ENCODE data around the gene CLDN14.

Gene CLDN14

GRCh38 chr21:36511484-36512220 is 31.7 kb upstream of the CLDN14 start:
- H3K4me1 ChIP-seq (ENCODE audit: control insufficient read depth, insufficient read depth, low read length): peaks cover 8% of the 10 kb centered on the region
- H3K36me3 ChIP-seq (ENCODE audit: control insufficient read depth, insufficient read depth, low read length): no peaks in the 10 kb centered on the region
- peaks cover 11% of the 10 kb centered on the region for H3K27me3 ChIP-seq (ENCODE audit: control insufficient read depth, insufficient read depth, low read length)
- H3K9me3 ChIP-seq (ENCODE audit: control insufficient read depth, low read length): no peaks in the 10 kb centered on the region
- no peak overlapping the region for H3K9ac ChIP-seq (ENCODE audit: low read length)
- H3K4me3 ChIP-seq (ENCODE audit: low read length): no peak overlapping the region

DNA sequence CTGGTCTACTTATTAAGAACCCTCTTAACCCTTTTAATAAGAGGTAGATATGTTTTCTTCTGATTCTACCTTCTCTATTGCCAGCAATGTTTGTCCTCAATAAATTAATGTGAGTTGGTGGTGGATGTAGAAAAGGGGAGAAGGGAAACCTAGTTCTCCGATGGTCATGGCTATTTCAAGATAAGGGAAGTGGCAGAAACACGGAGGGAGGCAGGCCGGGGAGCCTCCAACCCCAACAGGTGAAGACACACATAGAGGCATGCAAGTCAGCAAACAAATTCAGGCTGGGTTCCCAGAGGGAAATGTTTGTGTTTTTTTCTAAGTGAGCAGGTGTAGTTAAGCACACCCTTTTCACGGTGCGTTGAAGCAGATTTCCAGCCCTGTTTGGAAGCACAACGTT is 31.0 kb upstream of the CLDN14 start:
- H3K9ac ChIP-seq (ENCODE audit: low read length): no peak overlapping the region

GRCh38 chr21:36509973-36510664 is 30.2 kb upstream of the CLDN14 start:
- Histone ChIP-seq H3K4me1 (ENCODE audit: control insufficient read depth, insufficient read depth, low read length) (peaks cover 8% of the 10 kb centered on the region), H3K27me3 (ENCODE audit: control insufficient read depth, insufficient read depth, low read length) (peaks cover 11% of the 10 kb centered on the region), H3K36me3 (ENCODE audit: control insufficient read depth, insufficient read depth, low read length) (no peaks in the 10 kb centered on the region), H3K9ac (ENCODE audit: low read length) (no peak overlapping the region), H3K9me3 (ENCODE audit: control insufficient read depth, low read length) (no peaks in the 10 kb centered on the region), H3K4me3 (ENCODE audit: low read length) (no peak overlapping the region)

More for the DNA sequence above, 31.0 kb upstream of the CLDN14 start:
- H3K9me3 ChIP-seq (ENCODE audit: control insufficient read depth, low read length): no peaks in the 10 kb centered on the region
- no peak overlapping the region for H3K4me3 ChIP-seq (ENCODE audit: low read length)
- peaks cover 11% of the 10 kb centered on the region for H3K27me3 ChIP-seq (ENCODE audit: control insufficient read depth, insufficient read depth, low read length)
- H3K36me3 ChIP-seq (ENCODE audit: control insufficient read depth, insufficient read depth, low read length): no peaks in the 10 kb centered on the region
- peaks cover 8% of the 10 kb centered on the region for H3K4me1 ChIP-seq (ENCODE audit: control insufficient read depth, insufficient read depth, low read length)

DNA sequence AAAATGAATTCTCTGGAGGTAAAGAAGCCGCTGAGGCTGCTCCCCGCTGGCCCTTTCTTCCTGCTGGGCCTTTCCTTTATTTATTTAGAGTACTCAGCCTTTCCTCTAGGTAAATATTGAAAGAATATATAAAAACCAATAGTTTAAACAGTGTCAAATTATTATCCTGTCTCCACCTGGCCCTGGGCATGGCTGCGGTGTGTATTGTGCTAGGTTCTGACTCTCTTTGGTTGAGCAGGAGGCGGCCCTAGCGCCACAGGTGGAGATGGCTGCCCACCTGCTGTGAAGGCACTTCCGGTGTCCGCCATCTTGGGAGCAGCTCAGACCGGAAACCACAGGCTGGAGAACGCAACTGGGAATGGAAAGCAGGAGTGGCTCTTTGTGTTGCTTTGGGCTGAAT is 29.0 kb upstream of the CLDN14 start:
- H3K9ac ChIP-seq (ENCODE audit: low read length): no peak overlapping the region
- no peak overlapping the region for H3K4me3 ChIP-seq (ENCODE audit: low read length)
- H3K9me3 ChIP-seq (ENCODE audit: control insufficient read depth, low read length): no peaks in the 10 kb centered on the region
- peaks cover 8% of the 10 kb centered on the region for H3K4me1 ChIP-seq (ENCODE audit: control insufficient read depth, insufficient read depth, low read length)
- no peaks in the 10 kb centered on the region for H3K36me3 ChIP-seq (ENCODE audit: control insufficient read depth, insufficient read depth, low read length)
- H3K27me3 ChIP-seq (ENCODE audit: control insufficient read depth, insufficient read depth, low read length): peaks cover 7% of the 10 kb centered on the region

GRCh38 chr21:36507397-36508018 is 27.6 kb upstream of the CLDN14 start:
- Histone ChIP-seq H3K36me3 (ENCODE audit: control insufficient read depth, insufficient read depth, low read length) (no peaks in the 10 kb centered on the region), H3K9ac (ENCODE audit: low read length) (no peak overlapping the region), H3K9me3 (ENCODE audit: control insufficient read depth, low read length) (no peaks in the 10 kb centered on the region), H3K4me1 (ENCODE audit: control insufficient read depth, insufficient read depth, low read length) (peaks cover 8% of the 10 kb centered on the region), H3K27me3 (ENCODE audit: control insufficient read depth, insufficient read depth, low read length) (no peaks in the 10 kb centered on the region), H3K4me3 (ENCODE audit: low read length) (no peak overlapping the region)

DNA sequence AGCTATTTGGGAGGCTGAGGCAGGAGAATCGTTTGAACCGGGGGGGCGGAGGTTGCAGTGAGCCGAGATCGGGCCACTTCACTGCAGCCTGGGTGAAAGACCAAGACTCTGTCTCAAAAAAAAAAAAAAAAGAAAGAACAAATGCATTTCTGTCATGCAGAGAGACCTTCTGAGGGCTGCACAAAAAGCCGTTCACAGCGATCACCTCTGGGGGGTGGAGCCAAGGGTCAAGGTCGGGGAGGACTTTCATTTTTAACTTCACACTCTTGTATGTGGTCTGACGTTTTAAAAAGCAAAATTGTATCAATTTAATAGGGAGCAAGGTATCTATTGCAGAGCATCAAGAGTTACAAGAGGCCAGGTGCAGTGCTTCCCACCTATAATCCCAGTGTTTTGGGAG is 26.6 kb upstream of the CLDN14 start:
- Histone ChIP-seq H3K9me3 (ENCODE audit: control insufficient read depth, low read length) (no peaks in the 10 kb centered on the region), H3K36me3 (ENCODE audit: control insufficient read depth, insufficient read depth, low read length) (no peaks in the 10 kb centered on the region), H3K9ac (ENCODE audit: low read length) (no peak overlapping the region), H3K4me3 (ENCODE audit: low read length) (no peak overlapping the region), H3K4me1 (ENCODE audit: control insufficient read depth, insufficient read depth, low read length) (peaks cover 8% of the 10 kb centered on the region), H3K27me3 (ENCODE audit: control insufficient read depth, insufficient read depth, low read length) (no peaks in the 10 kb centered on the region)

GRCh38 chr21:36504067-36505058 is 24.4 kb upstream of the CLDN14 start:
- no peaks in the 10 kb centered on the region for H3K36me3 ChIP-seq (ENCODE audit: control insufficient read depth, insufficient read depth, low read length)
- no peak overlapping the region for H3K4me3 ChIP-seq (ENCODE audit: low read length)
- no peak overlapping the region for H3K9ac ChIP-seq (ENCODE audit: low read length)
- H3K9me3 ChIP-seq (ENCODE audit: control insufficient read depth, low read length): no peaks in the 10 kb centered on the region
- H3K27me3 ChIP-seq (ENCODE audit: control insufficient read depth, insufficient read depth, low read length): no peaks in the 10 kb centered on the region
- H3K4me1 ChIP-seq (ENCODE audit: control insufficient read depth, insufficient read depth, low read length): peaks cover 12% of the 10 kb centered on the region

GRCh38 chr21:36502365-36502764 is 22.4 kb upstream of the CLDN14 start:
- Histone ChIP-seq H3K4me1 (ENCODE audit: control insufficient read depth, insufficient read depth, low read length) (peaks cover 12% of the 10 kb centered on the region), H3K9me3 (ENCODE audit: control insufficient read depth, low read length) (no peaks in the 10 kb centered on the region), H3K36me3 (ENCODE audit: control insufficient read depth, insufficient read depth, low read length) (no peaks in the 10 kb centered on the region), H3K4me3 (ENCODE audit: low read length) (no peak overlapping the region), H3K27me3 (ENCODE audit: control insufficient read depth, insufficient read depth, low read length) (no peaks in the 10 kb centered on the region), H3K9ac (ENCODE audit: low read length) (no peak overlapping the region)

GRCh38 chr21:36501589-36501892 is 21.6 kb upstream of the CLDN14 start:
- Histone ChIP-seq H3K4me3 (ENCODE audit: low read length) (no peak overlapping the region), H3K36me3 (ENCODE audit: control insufficient read depth, insufficient read depth, low read length) (no peaks in the 10 kb centered on the region), H3K27me3 (ENCODE audit: control insufficient read depth, insufficient read depth, low read length) (no peaks in the 10 kb centered on the region), H3K9me3 (ENCODE audit: control insufficient read depth, low read length) (no peaks in the 10 kb centered on the region), H3K9ac (ENCODE audit: low read length) (no peak overlapping the region), H3K4me1 (ENCODE audit: control insufficient read depth, insufficient read depth, low read length) (peaks cover 12% of the 10 kb centered on the region)

GRCh38 chr21:36499578-36500471 is 19.9 kb upstream of the CLDN14 start:
- H3K36me3 ChIP-seq (ENCODE audit: control insufficient read depth, insufficient read depth, low read length): no peaks in the 10 kb centered on the region
- no peaks in the 10 kb centered on the region for H3K9me3 ChIP-seq (ENCODE audit: control insufficient read depth, low read length)
- H3K4me1 ChIP-seq (ENCODE audit: control insufficient read depth, insufficient read depth, low read length): peaks cover 12% of the 10 kb centered on the region
- H3K27me3 ChIP-seq (ENCODE audit: control insufficient read depth, insufficient read depth, low read length): no peaks in the 10 kb centered on the region
- H3K9ac ChIP-seq (ENCODE audit: low read length): no peak overlapping the region
- no peak overlapping the region for H3K4me3 ChIP-seq (ENCODE audit: low read length)

DNA sequence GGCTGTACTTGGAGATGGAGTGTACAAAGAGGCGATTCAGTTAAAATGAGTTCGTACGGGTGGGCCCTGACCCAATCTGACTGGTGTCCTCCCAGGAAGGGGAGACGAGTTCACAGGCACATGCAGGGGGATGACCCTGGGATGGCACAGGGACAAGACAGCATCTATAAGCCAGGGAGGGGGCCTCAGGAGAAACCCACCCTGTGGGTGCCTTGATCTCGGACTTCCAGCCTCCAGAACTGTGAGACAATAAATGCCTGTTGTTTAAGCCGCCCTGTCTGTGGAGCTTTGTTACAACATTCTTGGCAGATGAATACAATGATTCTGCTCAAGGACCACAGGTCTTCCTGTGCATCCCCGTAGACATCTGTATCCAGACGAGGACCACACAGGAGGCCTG is 14.6 kb upstream of the CLDN14 start:
- no peaks in the 10 kb centered on the region for H3K27me3 ChIP-seq (ENCODE audit: control insufficient read depth, insufficient read depth, low read length)
- no peak overlapping the region for H3K4me3 ChIP-seq (ENCODE audit: low read length)
- H3K36me3 ChIP-seq (ENCODE audit: control insufficient read depth, insufficient read depth, low read length): no peaks in the 10 kb centered on the region
- H3K9me3 ChIP-seq (ENCODE audit: control insufficient read depth, low read length): no peaks in the 10 kb centered on the region
- H3K4me1 ChIP-seq (ENCODE audit: control insufficient read depth, insufficient read depth, low read length): peaks cover under 1% of the 10 kb centered on the region
- H3K9ac ChIP-seq (ENCODE audit: low read length): no peak overlapping the region
